Measurements from ENCODE around the gene PGF.

PGF gene

DNA sequence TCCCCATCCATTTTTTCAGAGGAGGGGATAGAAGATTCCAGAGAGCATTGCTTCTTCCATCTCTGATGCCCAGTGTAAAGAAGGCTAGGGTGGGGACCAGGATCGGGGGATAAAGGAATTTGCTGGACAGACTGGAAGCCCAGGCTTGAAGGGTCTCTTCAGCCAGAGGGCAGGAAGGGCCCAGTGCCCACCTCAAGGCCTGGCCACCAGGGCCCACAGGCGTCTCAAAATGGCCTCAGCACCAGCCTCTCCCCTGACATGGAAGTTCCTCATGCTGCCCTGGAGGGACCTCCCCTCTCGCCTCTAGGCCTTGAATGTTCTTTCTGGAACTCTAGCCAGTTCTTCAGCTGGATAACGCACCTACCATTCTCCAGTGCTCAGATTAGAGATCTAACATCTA is 35.1 kb downstream of the PGF start:
- H3K4me3 ChIP-seq (ENCODE audit: low read depth, low read length), result no peak overlapping the region
- TF ChIP-seq, protein P1, sequence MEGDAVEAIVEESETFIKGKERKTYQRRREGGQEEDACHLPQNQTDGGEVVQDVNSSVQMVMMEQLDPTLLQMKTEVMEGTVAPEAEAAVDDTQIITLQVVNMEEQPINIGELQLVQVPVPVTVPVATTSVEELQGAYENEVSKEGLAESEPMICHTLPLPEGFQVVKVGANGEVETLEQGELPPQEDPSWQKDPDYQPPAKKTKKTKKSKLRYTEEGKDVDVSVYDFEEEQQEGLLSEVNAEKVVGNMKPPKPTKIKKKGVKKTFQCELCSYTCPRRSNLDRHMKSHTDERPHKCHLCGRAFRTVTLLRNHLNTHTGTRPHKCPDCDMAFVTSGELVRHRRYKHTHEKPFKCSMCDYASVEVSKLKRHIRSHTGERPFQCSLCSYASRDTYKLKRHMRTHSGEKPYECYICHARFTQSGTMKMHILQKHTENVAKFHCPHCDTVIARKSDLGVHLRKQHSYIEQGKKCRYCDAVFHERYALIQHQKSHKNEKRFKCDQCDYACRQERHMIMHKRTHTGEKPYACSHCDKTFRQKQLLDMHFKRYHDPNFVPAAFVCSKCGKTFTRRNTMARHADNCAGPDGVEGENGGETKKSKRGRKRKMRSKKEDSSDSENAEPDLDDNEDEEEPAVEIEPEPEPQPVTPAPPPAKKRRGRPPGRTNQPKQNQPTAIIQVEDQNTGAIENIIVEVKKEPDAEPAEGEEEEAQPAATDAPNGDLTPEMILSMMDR (IDR thresholded peaks at IDR 0.05; ENCODE audit: low read depth, low read length, missing control alignments), result no peak
- in situ Hi-C loops (cut with HindIII; ENCODE audit: low sequenced_read_pairs), result loop anchor here (25.0 kb wide), 1 partner anchor 167 kb away; no protein-coding TSS in a partner anchor
- DNase-seq (ENCODE audit: low read depth), result no peak

DNA sequence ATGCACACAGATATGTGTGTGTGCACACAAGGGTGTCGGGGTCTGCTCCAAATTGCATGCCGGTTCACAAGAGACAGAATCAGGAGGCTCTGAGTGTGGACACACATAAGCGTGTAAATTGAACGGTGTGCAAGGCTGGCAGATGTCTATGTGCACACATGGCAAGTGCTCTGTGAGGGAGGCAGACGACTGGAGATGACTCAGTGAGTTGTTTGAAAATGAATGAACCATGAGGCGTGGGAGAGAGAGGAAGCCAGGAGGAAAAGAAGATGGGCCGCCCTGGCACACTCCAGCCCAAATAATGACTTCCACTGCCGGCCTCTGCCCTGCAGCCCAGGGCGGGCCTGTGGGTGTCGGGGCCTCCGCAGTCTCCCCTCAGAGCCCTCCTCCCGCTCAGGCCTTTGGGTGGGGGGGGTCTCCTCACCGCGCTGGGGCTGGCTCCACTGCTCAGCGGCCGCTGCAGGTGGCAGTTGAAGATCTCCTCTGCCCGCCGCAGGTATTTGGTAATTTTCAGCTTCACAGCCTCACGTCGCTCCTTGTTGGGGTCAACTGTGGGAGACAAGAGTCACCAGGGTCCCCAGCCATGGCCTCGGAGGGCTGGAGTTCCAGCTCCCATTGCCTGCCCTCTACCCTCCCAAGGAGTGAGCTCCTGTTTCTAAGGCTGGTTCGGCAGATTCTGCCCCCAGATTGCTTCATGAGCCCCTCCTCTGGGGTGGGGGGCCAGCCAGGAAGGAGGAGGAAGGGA is 35.8 kb downstream of the PGF start:
- H3K4me3 ChIP-seq (ENCODE audit: low read depth, low read length), result no peak overlapping the region
- TF ChIP-seq, protein P1 (IDR thresholded peaks at IDR 0.05; ENCODE audit: low read depth, low read length, missing control alignments), result no peak
- no peak for DNase-seq (ENCODE audit: low read depth)
- in situ Hi-C loops (cut with HindIII; ENCODE audit: low sequenced_read_pairs), result loop anchor here (25.0 kb wide), 1 partner anchor 168 kb away; no protein-coding TSS in a partner anchor

DNA sequence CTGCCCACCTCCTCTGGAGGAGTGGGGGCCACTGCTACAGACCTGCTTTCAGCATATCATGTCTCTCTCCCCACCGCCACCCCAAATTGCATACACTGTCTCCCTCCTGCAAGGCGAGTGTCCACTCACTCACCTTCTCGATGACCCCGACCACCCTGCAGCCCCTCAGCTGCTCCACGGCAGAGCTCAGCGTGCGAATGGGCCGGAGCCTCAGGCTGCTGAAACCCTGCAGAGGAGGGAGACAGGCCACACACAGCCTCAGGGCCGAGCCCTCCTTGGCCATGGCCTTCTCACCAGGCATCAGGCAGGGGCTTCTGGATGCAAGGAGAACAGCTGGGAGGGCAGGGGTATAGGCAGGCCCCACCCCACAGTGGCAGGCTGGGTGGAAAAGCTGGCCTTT is 37.0 kb downstream of the PGF start:
- no peak for DNase-seq (ENCODE audit: low read depth)
- in situ Hi-C loops (cut with HindIII; ENCODE audit: low sequenced_read_pairs), result loop anchor here (25.0 kb wide), 1 partner anchor 169 kb away; no protein-coding TSS in a partner anchor
- H3K4me3 ChIP-seq (ENCODE audit: low read depth, low read length), result no peak overlapping the region
- TF ChIP-seq, protein P1 (IDR thresholded peaks at IDR 0.05; ENCODE audit: low read depth, low read length, missing control alignments), result no peak

DNA sequence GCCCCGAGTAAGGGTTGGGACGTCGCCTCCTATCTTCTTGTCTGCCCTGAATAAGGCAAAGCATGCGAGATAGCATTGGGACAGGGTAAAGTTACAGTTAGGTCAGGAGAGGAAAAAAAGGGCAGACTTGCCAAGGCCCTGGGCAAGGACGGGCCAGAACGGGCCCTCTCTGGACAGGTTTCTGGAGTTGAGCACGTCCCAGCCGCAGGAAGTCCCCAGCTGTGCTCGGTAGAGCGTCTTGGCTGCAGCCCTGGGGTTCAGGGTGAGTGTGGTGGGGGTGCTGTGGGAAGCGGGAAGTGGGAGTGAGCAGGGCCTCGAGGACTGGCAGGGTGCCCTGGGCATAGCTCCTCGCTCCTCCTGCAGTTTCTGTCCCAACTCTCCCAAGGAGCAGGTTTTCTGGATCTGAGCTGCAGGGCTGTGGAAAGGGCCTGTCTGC is 37.7 kb downstream of the PGF start:
- TF ChIP-seq, protein P1 (IDR thresholded peaks at IDR 0.05; ENCODE audit: low read depth, low read length, missing control alignments), result no peak
- no peak overlapping the region for H3K4me3 ChIP-seq (ENCODE audit: low read depth, low read length)
- in situ Hi-C loops (cut with HindIII; ENCODE audit: low sequenced_read_pairs), result loop anchor here (25.0 kb wide), 1 partner anchor 170 kb away; no protein-coding TSS in a partner anchor
- DNase-seq (ENCODE audit: low read depth), result peak; percentile 26

DNA sequence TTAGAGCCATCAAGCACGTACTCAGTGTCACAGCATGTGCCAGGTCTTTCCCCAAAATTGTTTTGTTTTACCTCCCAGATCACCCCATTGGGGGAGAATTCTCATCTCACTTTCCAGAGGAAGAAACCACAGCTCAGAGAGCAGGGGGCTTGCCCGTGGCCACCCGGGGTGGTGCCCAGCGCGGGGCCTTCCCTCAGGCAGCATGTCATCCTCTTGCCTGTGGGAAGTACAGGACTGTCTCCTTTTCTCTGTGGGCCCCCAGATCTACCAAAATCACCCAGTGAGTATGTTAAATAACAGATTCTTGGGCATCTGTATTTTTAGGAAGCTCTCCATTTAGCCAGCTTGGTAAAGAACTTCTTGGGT is 38.2 kb downstream of the PGF start:
- in situ Hi-C loops (cut with HindIII; ENCODE audit: low sequenced_read_pairs), result loop anchor here (25.0 kb wide), 1 partner anchor 170 kb away; no protein-coding TSS in a partner anchor
- H3K4me3 ChIP-seq (ENCODE audit: low read depth, low read length), result no peak overlapping the region

DNA sequence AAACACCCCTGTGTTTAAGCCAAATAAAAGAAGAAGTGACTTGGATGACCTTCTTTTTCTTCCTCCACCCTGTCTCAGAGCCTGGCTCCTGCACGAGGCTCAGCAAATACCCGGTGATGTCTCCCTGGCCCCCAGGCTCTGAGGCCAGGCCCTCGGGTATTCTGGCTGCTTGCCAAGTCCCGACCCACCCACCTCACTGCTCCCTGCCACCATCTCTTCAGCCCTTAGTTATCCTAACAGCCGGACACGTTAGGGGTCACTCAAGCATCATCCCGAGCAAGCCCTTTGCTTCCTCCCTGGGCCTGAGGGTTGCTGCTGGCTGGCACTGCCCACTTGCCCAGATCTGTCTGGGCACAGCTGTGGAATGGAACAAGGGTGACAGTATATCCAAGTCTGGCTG is 39.6 kb downstream of the PGF start:
- no peak overlapping the region for H3K4me3 ChIP-seq (ENCODE audit: low read depth, low read length)
- TF ChIP-seq, protein P1 (IDR thresholded peaks at IDR 0.05; ENCODE audit: low read depth, low read length, missing control alignments), result no peak
- DNase-seq (ENCODE audit: low read depth), result no peak
- in situ Hi-C loops (cut with HindIII; ENCODE audit: low sequenced_read_pairs), result loop anchor here (25.0 kb wide), 1 partner anchor 171 kb away; no protein-coding TSS in a partner anchor

More for the DNA sequence above, 38.2 kb downstream of the PGF start:
- TF ChIP-seq, protein P1 (IDR thresholded peaks at IDR 0.05; ENCODE audit: low read depth, low read length, missing control alignments), result no peak
- no peak for DNase-seq (ENCODE audit: low read depth)

Measured in astrocyte of the cerebellum (primary cell).